ENCODE measurements around the gene CHRNA5. TPM values are rescaled to one million over a fixed set of nuclear protein-coding genes. Genes with fewer than 3 reads are reported as not detected.

CHRNA5 gene
- total RNA-seq, 1 donor: 1.6 TPM

Small RNA genes lying within 50 kb of the gene (small RNA-seq; reads per million reads assigned to genes)
- not detected for gene AC067863.2

Other genes starting within 250 kb of the CHRNA5 start
- gene CRABP1, start 225.2 kb upstream of the CHRNA5 start, total RNA-seq (ENCODE audit: low replicate concordance): not detected in 2 replicates
- gene IREB2, start 127.3 kb upstream of the CHRNA5 start, total RNA-seq (ENCODE audit: low replicate concordance): 25.1 and 28.1 TPM in 2 replicates
- gene HYKK, start 57.9 kb upstream of the CHRNA5 start, total RNA-seq (ENCODE audit: low replicate concordance): 3.3 and 10.2 TPM in 2 replicates
- gene PSMA4, start 25.1 kb upstream of the CHRNA5 start, total RNA-seq (ENCODE audit: low replicate concordance): 107 and 275 TPM in 2 replicates
- gene CHRNA3, start 55.5 kb downstream of the CHRNA5 start, total RNA-seq (ENCODE audit: low replicate concordance): under 0.01 TPM in 1 of 2 replicates, not detected in the other
- gene CHRNB4, start 75.7 kb downstream of the CHRNA5 start, total RNA-seq (ENCODE audit: low replicate concordance): not detected in 2 replicates
- 7.5 and 11.2 TPM in 2 replicates for gene ADAMTS7, start 245.9 kb downstream of the CHRNA5 start, total RNA-seq (ENCODE audit: low replicate concordance)

Measured in fibroblast of the aortic adventitia (primary cell).